Chondrocyte (in vitro differentiated cells): ENCODE results near the gene DENND1A. TPM values are rescaled to one million over a fixed set of nuclear protein-coding genes. Genes with fewer than 3 reads are reported as not detected.

Experiments
- DNase-seq: peaks from one replicate; pipeline ENCODE4 v3.0.0; 2021; ENCODE audit warnings: mixed read lengths, low spot score
- H3K27ac Mint-ChIP-seq: one replicate; pipeline ENCODE4 v1.8.0; 2021; ENCODE audit warnings: mild to moderate bottlenecking, moderate library complexity, mixed read lengths; ENCODE audit not compliant: unreplicated experiment
- H3K27me3 Mint-ChIP-seq: 2 replicates; pipeline ENCODE4 v1.8.0; 2021; ENCODE audit warnings: low read depth, mixed read lengths
- H3K36me3 Mint-ChIP-seq: 2 replicates; pipeline ENCODE4 v1.8.0; 2021; ENCODE audit warnings: low read depth, mixed read lengths
- H3K4me1 Mint-ChIP-seq: 2 replicates; pipeline ENCODE4 v1.8.0; 2021; ENCODE audit warnings: low read depth, mild to moderate bottlenecking, mixed read lengths
- H3K4me3 Mint-ChIP-seq: one replicate; pipeline ENCODE4 v1.8.0; 2021; ENCODE audit warnings: mild to moderate bottlenecking, moderate library complexity, mixed read lengths; ENCODE audit not compliant: unreplicated experiment
- H3K9me3 Mint-ChIP-seq: 2 replicates; pipeline ENCODE4 v1.8.0; 2021; ENCODE audit warnings: low read depth, mixed read lengths
- CTCF ChIP-seq: fragments of 200-600 bp; sonication (generic); IDR thresholded peaks from 2 replicates; pipeline ENCODE4 v1.5.0; 2021; ENCODE audit warnings: antibody characterized with exemption, mild to moderate bottlenecking, moderate library complexity
- total RNA-seq: library from RNA; stranded (reverse); gene quantifications from 3 replicates; pipeline ENCODE4 v1.2.1, GENCODE V29; 2021

Gene DENND1A
- total RNA-seq, 1 donor from 2014 or later, result 15.3 TPM

DNA sequence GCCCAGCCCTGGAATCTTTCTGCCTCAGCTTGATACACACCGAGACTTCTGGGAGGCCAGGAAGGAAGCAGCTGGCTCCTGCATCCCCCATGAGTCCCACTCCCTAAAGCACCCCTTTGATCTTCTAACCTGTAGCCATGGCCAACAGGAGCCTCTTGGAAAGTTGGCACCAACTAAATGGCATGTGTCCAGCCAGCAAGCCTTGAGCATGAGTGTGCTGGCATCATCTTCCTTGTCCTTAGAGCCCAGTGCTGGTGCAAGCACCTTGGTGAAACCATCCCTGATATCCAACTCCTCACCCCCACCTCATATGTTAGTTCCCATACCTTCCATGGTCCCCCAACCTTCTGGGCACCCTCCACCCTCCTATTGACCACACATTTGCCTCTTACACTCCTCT, 443.5 kb downstream of the DENND1A start:
- Mint-ChIP-seq H3K27ac (no peak overlapping the region), H3K36me3 (peaks cover 2% of the 10 kb centered on the region), H3K9me3 (no peaks in the 10 kb centered on the region), H3K4me3 (no peak overlapping the region), H3K27me3 (no peaks in the 10 kb centered on the region), H3K4me1 (no peaks in the 10 kb centered on the region)
- no peak for TF ChIP-seq CTCF
- DNase-seq, result no peak

DNA sequence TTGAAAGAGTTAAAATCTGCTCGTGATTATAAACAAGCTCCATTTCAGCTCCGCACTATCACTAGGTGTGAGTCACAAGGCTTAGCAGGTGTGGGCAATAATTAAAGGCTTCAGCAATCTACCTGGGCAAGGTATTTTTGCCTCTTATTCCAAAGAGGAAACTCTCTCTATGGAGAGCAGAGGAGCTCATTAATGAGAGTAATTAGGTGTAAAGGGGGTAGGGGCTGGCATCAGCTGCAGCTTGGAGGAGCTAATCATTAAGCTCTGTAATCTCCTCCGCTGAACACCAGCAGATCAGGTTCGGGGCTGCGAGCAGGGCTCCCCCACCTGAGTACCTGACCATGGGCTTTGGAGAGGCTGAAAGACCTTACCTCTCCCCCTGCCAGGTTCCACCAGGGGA, 444.7 kb downstream of the DENND1A start:
- Mint-ChIP-seq H3K27me3 (no peaks in the 10 kb centered on the region), H3K27ac (no peak overlapping the region), H3K9me3 (no peaks in the 10 kb centered on the region), H3K36me3 (peaks cover 2% of the 10 kb centered on the region), H3K4me1 (no peaks in the 10 kb centered on the region), H3K4me3 (no peak overlapping the region)
- no peak for DNase-seq
- TF ChIP-seq CTCF, result no peak

DNA sequence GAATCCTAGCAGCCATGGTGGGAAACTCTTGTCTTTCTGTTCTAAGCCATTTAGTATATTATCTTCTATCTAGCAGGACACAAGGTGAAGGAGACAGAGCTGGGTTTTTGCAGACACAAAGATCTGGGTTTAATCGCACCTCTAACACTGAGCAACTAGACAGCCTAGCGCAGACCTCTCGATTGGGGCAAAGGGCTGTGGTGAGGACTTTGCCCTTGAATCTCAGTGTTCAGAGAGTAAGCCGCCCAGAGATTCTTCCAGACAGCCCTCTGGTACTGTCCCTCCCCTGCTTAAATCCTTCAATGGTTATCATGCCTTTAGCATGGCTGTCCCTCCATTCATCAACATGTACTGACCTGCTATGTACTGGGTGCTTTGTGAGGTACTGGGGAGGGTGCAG, 445.8 kb downstream of the DENND1A start:
- no peaks in the 10 kb centered on the region for H3K9me3 Mint-ChIP-seq
- H3K27ac Mint-ChIP-seq, result no peak overlapping the region
- H3K4me1 Mint-ChIP-seq, result no peaks in the 10 kb centered on the region
- no peaks in the 10 kb centered on the region for H3K36me3 Mint-ChIP-seq
- no peak for TF ChIP-seq CTCF
- no peaks in the 10 kb centered on the region for H3K27me3 Mint-ChIP-seq
- no peak for DNase-seq
- H3K4me3 Mint-ChIP-seq, result no peak overlapping the region

GRCh38 chr9:123483191-123483803, 446.6 kb downstream of the DENND1A start:
- H3K9me3 Mint-ChIP-seq, result no peaks in the 10 kb centered on the region
- H3K36me3 Mint-ChIP-seq, result no peaks in the 10 kb centered on the region
- DNase-seq, result no peak
- no peaks in the 10 kb centered on the region for H3K27me3 Mint-ChIP-seq
- H3K4me3 Mint-ChIP-seq, result no peak overlapping the region
- no peaks in the 10 kb centered on the region for H3K4me1 Mint-ChIP-seq
- no peak for TF ChIP-seq CTCF
- H3K27ac Mint-ChIP-seq, result no peak overlapping the region

GRCh38 chr9:123482295-123482968, 447.5 kb downstream of the DENND1A start:
- Mint-ChIP-seq H3K9me3 (no peaks in the 10 kb centered on the region), H3K27ac (no peak overlapping the region), H3K27me3 (no peaks in the 10 kb centered on the region), H3K4me1 (no peaks in the 10 kb centered on the region), H3K4me3 (no peak overlapping the region), H3K36me3 (no peaks in the 10 kb centered on the region)
- no peak for DNase-seq
- TF ChIP-seq CTCF, result no peak
